Measurements from ENCODE around the gene PTGES.

- TF ChIP-seq USF2 (IDR thresholded peaks at IDR 0.05; ENCODE audit: borderline replicate concordance, low read depth, low read length) (no peak), CTCF (IDR thresholded peaks at IDR 0.05) (no peak), SMC3 (IDR thresholded peaks at IDR 0.05; ENCODE audit: low read depth, low read length) (0 out of 2 replicates have a peak, but pooled peaks have one; percentile 3), RFX5 (IDR thresholded peaks at IDR 0.05; ENCODE audit: low read length) (no peak), MXI1 (IDR thresholded peaks at IDR 0.05; ENCODE audit: low read depth, low read length) (no peak), NFIC (IDR thresholded peaks at IDR 0.05; ENCODE audit: borderline replicate concordance) (peak; percentile 52; the same call in 1 of the 2 replicates), POLR2AphosphoS5 (IDR thresholded peaks at IDR 0.05; ENCODE audit: low read depth, low read length) (no peak; the same call in 1 of the 2 replicates), RXRA (IDR thresholded peaks at IDR 0.05; ENCODE audit: borderline replicate concordance, low read depth) (peak; percentile 90), NRF1 (IDR thresholded peaks at IDR 0.05; ENCODE audit: low read depth, low read length) (no peak)
Measured at GRCh38 chr9:129776938-129777768, 24.3 kb upstream of the PTGES start.

Measured in SK-N-SH (cell line).